Gastroesophageal sphincter (tissue), 3 donors: ENCODE results near the gene CCSER2.

Source experiments
- EP300 ChIP-seq: sonication (generic); formaldehyde crosslinking; IDR thresholded peaks from one replicate; pipeline ENCODE4 v1.6.1; 2017; ENCODE audit warnings: antibody characterized with exemption, mild to moderate bottlenecking
- POLR2A ChIP-seq, 2 donors: fragments of 450-650 bp; IDR thresholded peaks; one replicate each; pipeline ENCODE4 v1.6.1; 2017; ENCODE audit warnings: antibody characterized with exemption in 2 of 2, mild to moderate bottlenecking in 2 of 2, moderate library complexity in 1 of 2
- TF ChIP-seq, protein P1 (sequence below), 4 experiments: fragments of 200-600 bp in 2 of 4; fragments of 450-650 bp in 2 of 4; sonication (generic) in 1 of 4; IDR thresholded peaks; one replicate each; pipeline ENCODE4 v1.5.1; 2017 to 2019; ENCODE audit warnings: antibody characterized with exemption in 4 of 4, mild to moderate bottlenecking in 2 of 4, moderate library complexity in 2 of 4

DNA sequence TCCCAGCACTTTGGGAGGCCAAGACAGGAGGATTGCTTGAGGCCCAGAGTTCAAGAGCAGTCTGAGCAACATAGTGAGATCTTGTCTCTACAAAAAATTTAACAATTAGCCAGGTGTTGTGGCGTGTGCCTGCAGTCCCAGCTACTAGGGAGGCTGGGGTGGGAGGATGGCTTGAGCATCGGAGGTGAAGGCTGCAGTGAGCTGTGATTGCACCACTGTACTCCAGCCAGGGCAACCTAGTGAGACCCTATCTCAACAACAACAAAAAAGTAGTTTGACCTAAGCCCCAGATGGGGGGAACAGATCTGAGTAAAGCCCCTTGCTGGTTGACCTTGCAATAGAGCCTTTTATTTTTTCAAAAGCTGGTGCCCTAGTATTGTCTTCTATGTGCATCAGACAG lies 15.6 kb upstream of the CCSER2 start:
- TF ChIP-seq, protein P1, sequence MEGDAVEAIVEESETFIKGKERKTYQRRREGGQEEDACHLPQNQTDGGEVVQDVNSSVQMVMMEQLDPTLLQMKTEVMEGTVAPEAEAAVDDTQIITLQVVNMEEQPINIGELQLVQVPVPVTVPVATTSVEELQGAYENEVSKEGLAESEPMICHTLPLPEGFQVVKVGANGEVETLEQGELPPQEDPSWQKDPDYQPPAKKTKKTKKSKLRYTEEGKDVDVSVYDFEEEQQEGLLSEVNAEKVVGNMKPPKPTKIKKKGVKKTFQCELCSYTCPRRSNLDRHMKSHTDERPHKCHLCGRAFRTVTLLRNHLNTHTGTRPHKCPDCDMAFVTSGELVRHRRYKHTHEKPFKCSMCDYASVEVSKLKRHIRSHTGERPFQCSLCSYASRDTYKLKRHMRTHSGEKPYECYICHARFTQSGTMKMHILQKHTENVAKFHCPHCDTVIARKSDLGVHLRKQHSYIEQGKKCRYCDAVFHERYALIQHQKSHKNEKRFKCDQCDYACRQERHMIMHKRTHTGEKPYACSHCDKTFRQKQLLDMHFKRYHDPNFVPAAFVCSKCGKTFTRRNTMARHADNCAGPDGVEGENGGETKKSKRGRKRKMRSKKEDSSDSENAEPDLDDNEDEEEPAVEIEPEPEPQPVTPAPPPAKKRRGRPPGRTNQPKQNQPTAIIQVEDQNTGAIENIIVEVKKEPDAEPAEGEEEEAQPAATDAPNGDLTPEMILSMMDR (IDR thresholded peaks at IDR 0.05) = no peak
- TF ChIP-seq EP300 (no peak), POLR2A (IDR thresholded peaks at IDR 0.05) (no peak)
